GM21526 (cell line): ENCODE data around the gene FAM222A.
"Not testable (repeated sequence)": the region's sequence is repeated elsewhere in the genome, so short reads cannot be mapped to it uniquely, and the experiment has no call there.

ENCODE experiments used
- ATAC-seq: cut with Tn5 transposase; IDR thresholded peaks from one replicate; pipeline ENCODE4 v1.9.1; 2021; ENCODE audit warnings: moderate library complexity; ENCODE audit not compliant: unreplicated experiment, low FRiP score

Gene FAM222A

GRCh38 chr12:109693160-109693559 lies 20.5 kb upstream of the FAM222A start:
- no peak for ATAC-seq

GRCh38 chr12:109693653-109694600 lies 19.7 kb upstream of the FAM222A start:
- ATAC-seq = no peak

- not testable (repeated sequence) for ATAC-seq
Observed at GRCh38 chr12:109694629-109695028, 19.0 kb upstream of the FAM222A start.

- no peak for ATAC-seq
Observed at GRCh38 chr12:109695416-109695815, 18.2 kb upstream of the FAM222A start.

GRCh38 chr12:109695961-109696461 lies 17.6 kb upstream of the FAM222A start:
- no peak for ATAC-seq

GRCh38 chr12:109696485-109697269 lies 16.9 kb upstream of the FAM222A start:
- no peak for ATAC-seq

- ATAC-seq = no peak
Observed at GRCh38 chr12:109697270-109697553, 16.4 kb upstream of the FAM222A start.

GRCh38 chr12:109697877-109698468 lies 15.7 kb upstream of the FAM222A start:
- no peak for ATAC-seq

GRCh38 chr12:109698820-109699219 lies 14.8 kb upstream of the FAM222A start:
- no peak for ATAC-seq

GRCh38 chr12:109701064-109701463 lies 12.6 kb upstream of the FAM222A start:
- no peak for ATAC-seq

GRCh38 chr12:109702111-109702841 lies 11.3 kb upstream of the FAM222A start:
- no peak for ATAC-seq

GRCh38 chr12:109703684-109704083 lies 9.9 kb upstream of the FAM222A start:
- no peak for ATAC-seq

- no peak for ATAC-seq
Observed at GRCh38 chr12:109704371-109705098, 9.1 kb upstream of the FAM222A start.

GRCh38 chr12:109705291-109705690 lies 8.3 kb upstream of the FAM222A start:
- ATAC-seq = no peak

- no peak for ATAC-seq
Observed at GRCh38 chr12:109706398-109706746, 7.3 kb upstream of the FAM222A start.

GRCh38 chr12:109706747-109707469 lies 6.7 kb upstream of the FAM222A start:
- ATAC-seq = no peak

- no peak for ATAC-seq
Observed at GRCh38 chr12:109707470-109707821, 6.2 kb upstream of the FAM222A start.

GRCh38 chr12:109708939-109709338 lies 4.7 kb upstream of the FAM222A start:
- ATAC-seq = no peak

- ATAC-seq = no peak
Observed at GRCh38 chr12:109709401-109709991, 4.1 kb upstream of the FAM222A start.
